CD8-positive, alpha-beta memory T cell (primary cell): Measurements from ENCODE around the gene AP5S1. TPM values are rescaled to one million over a fixed set of nuclear protein-coding genes. Genes with fewer than 3 reads are reported as not detected.
A peak's percentile ranks its signal among the peaks of the same experiment; 100 is the strongest.

Source experiments
- CTCF ChIA-PET: fragments of 350-600 bp; sonication (Branson Sonifier 250); formaldehyde crosslinking; loops from one replicate; lab custom pipeline; 2021; ENCODE audit warnings: antibody characterized with exemption; lab: Charles Lee
- POLR2A ChIA-PET: fragments of 350-600 bp; sonication (Branson Sonifier 250); formaldehyde crosslinking; loops from one replicate; lab custom pipeline; 2021; ENCODE audit warnings: antibody characterized with exemption; lab: Charles Lee
- DNase-seq, 5 donors: peaks; one replicate each; pipeline versions ENCODE4 v3.0.0 to v3.0.0-alpha.2; 2020 to 2022; ENCODE audit warnings: mixed read lengths in 1 of 5
- H3K27ac ChIP-seq: one replicate; pipeline ENCODE4 v1.7.0; 2013; ENCODE audit warnings: low read depth, mild to moderate bottlenecking, low read length, moderate library complexity
- H3K27me3 ChIP-seq: 2 replicates; pipeline ENCODE4 v1.7.0; 2013; ENCODE audit warnings: low read length, mild to moderate bottlenecking; ENCODE audit not compliant: insufficient read depth, poor library complexity, severe bottlenecking
- H3K36me3 ChIP-seq: 2 replicates; pipeline ENCODE4 v1.7.0; 2013; ENCODE audit warnings: mild to moderate bottlenecking, low read length, moderate library complexity; ENCODE audit not compliant: insufficient read depth
- H3K4me1 ChIP-seq: 2 replicates; pipeline ENCODE4 v1.7.0; 2013; ENCODE audit warnings: mild to moderate bottlenecking, low read length, moderate library complexity; ENCODE audit not compliant: insufficient read depth
- H3K4me3 ChIP-seq: 2 replicates; pipeline ENCODE4 v1.7.0; 2013; ENCODE audit warnings: mild to moderate bottlenecking, low read length
- H3K9me3 ChIP-seq: 2 replicates; pipeline ENCODE4 v1.7.0; 2013; ENCODE audit warnings: mild to moderate bottlenecking, low read length
- H3K27ac Mint-ChIP-seq, 8 donors: one replicate each; pipeline ENCODE4 v1.8.0; 2020 to 2021; ENCODE audit warnings: mixed read lengths in 8 of 8, mild to moderate bottlenecking in 6 of 8, inconsistent platforms in 3 of 8, moderate library complexity in 3 of 8
- H3K27me3 Mint-ChIP-seq, 2 donors: one replicate each; pipeline ENCODE4 v1.8.0; 2020 to 2021; ENCODE audit warnings: mixed read lengths in 2 of 2, mild to moderate bottlenecking in 1 of 2, moderate library complexity in 1 of 2
- H3K36me3 Mint-ChIP-seq, 3 donors: one replicate each; pipeline ENCODE4 v1.8.0; 2020 to 2021; ENCODE audit warnings: mixed read lengths in 3 of 3, inconsistent platforms in 1 of 3, mild to moderate bottlenecking in 1 of 3
- H3K4me1 Mint-ChIP-seq, 3 donors: one replicate each; pipeline ENCODE4 v1.8.0; 2020 to 2021; ENCODE audit warnings: mixed read lengths in 3 of 3, inconsistent platforms in 1 of 3, mild to moderate bottlenecking in 1 of 3
- H3K4me3 Mint-ChIP-seq, 7 donors: one replicate each; pipeline ENCODE4 v1.8.0; 2020 to 2021; ENCODE audit warnings: mixed read lengths in 7 of 7, mild to moderate bottlenecking in 6 of 7, moderate library complexity in 4 of 7, inconsistent platforms in 2 of 7
- H3K9me3 Mint-ChIP-seq, 5 donors: one replicate each; pipeline ENCODE4 v1.8.0; 2020 to 2022; ENCODE audit warnings: mixed read lengths in 5 of 5, mild to moderate bottlenecking in 3 of 5, moderate library complexity in 2 of 5, inconsistent platforms in 1 of 5
- polyA plus RNA-seq: library from polyadenylated mRNA; unstranded; fragments of 300-500 nt; fragmentation: Illumina TruSeq; gene quantifications from one replicate; pipeline ENCODE4 v1.2.3, GENCODE V29; 2021
- total RNA-seq, 2 experiments: library from RNA; stranded (reverse); gene quantifications; one replicate each; pipeline ENCODE4 v1.2.3, GENCODE V29; 2021

The AP5S1 gene
- total and polyA plus RNA-seq, 3 experiments from 2014 or later: 14.0 to 18.4 (median 15.7) TPM

DNA sequence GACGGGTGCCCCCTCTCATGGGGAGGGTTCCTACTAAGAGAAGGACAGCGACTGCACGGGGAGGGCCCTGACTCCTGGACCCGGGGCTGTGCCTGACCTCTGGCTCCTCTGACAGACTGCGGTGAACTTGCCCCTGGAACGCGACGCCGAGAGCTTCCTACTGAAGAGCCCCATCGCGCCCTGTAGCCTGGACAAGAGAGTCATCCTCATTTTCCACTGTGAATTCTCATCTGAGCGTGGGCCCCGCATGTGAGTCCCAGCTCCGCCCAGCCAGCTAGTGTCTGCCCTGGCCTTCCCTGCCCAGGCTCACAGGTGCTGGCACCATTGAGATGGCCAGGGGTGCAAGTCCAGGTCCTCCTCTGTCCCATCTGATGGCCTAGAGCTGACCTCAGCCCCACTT is 17.1 kb upstream of the AP5S1 start:
- ChIA-PET POLR2A (no interaction called here), CTCF (interaction anchor here (0.6 to 3.2 kb wide), 2 partner anchors 16 to 17 kb away, joined by 3 to 18 read pairs; partner anchors contain the start of genes AP5S1 and CENPB)
- peaks cover 75 to 95% (median 77%) of the 10 kb centered on the region in 3 donors for H3K4me1 Mint-ChIP-seq
- no peaks in the 10 kb centered on the region for H3K9me3 ChIP-seq
- H3K36me3 ChIP-seq: peaks cover 70% of the 10 kb centered on the region
- peaks cover 32 to 87% (median 37%) of the 10 kb centered on the region in 3 donors for H3K36me3 Mint-ChIP-seq
- H3K27ac Mint-ChIP-seq: peak overlapping the region; percentile 43 to 98 (median 86)
- H3K4me3 Mint-ChIP-seq: peak overlapping the region in 1 of 7 donors; percentile 77
- peaks cover 74% of the 10 kb centered on the region for H3K4me1 ChIP-seq
- peak in 1 of 5 donors; percentile 33 for DNase-seq
- H3K4me3 ChIP-seq: no peak overlapping the region
- H3K9me3 Mint-ChIP-seq: no peaks in the 10 kb centered on the region
- H3K27ac ChIP-seq: no peak overlapping the region
- H3K27me3 Mint-ChIP-seq: no peaks in the 10 kb centered on the region
- no peaks in the 10 kb centered on the region for H3K27me3 ChIP-seq

DNA sequence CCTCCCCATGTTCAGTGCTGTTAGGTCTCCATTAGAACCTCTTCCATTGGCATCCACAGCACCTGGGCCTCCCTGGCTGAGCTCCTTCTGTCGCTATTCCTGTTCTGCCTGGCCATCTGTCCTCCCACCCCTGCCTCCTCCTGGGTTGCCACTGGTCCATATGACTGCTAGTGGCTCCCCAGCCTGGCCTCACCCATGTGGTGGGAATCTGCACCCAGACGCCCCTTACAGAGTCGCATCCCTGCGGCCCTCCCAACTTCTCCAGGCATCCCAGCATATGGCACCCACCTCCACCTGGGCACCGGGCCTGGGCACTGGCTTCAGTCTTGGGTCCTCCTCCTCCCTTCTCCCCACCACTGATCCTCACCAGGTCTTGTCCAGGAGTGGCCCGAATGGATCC is 16.5 kb upstream of the AP5S1 start:
- H3K36me3 Mint-ChIP-seq: peaks cover 30 to 82% (median 35%) of the 10 kb centered on the region in 3 donors
- POLR2A ChIA-PET: interaction anchor here (0.5 to 1.5 kb wide), 2 partner anchors 10 to 27 kb away, joined by 3 to 6 read pairs; no protein-coding TSS in a partner anchor
- H3K4me1 ChIP-seq: peaks cover 70% of the 10 kb centered on the region

DNA sequence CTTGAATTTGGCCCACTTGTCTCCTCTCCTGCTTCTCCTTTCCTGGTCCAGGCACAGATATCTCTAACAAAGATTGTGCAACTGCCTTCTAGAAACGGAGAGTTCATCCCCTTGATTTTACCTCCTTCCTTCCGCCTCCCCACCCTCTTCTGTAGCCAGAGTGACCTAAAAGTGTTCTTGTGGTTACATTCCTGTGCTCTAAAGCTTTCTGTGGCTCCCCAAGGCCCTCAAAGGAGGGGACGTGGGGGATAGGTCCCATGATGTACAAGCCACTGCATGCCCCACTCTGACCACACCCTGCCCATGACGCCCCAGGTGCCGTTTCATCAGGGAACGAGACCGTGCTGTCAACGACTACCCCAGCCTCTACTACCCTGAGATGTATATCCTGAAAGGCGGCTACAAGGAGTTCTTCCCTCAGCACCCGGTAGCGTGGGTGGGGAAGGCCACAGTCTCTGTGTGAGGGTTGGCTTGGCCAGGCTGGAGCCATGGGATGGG is 16.0 kb upstream of the AP5S1 start:
- Mint-ChIP-seq H3K36me3 (peaks cover 28 to 77% (median 32%) of the 10 kb centered on the region in 3 donors), H3K9me3 (no peaks in the 10 kb centered on the region), H3K4me1 (peaks cover 65 to 90% (median 70%) of the 10 kb centered on the region in 3 donors), H3K4me3 (no peak overlapping the region), H3K27ac (peak overlapping the region in 7 of 8 donors; percentile 43 to 98 (median 83)), H3K27me3 (no peaks in the 10 kb centered on the region)
- ChIA-PET POLR2A (interaction anchor here (0.5 to 1.5 kb wide), 3 partner anchors 9 to 27 kb away, joined by 3 to 6 read pairs (median 3); partner anchors contain the start of gene AP5S1), CTCF (interaction anchor here (3.2 kb wide), 1 partner anchor 16 kb away, joined by 18 read pairs; the partner anchor contains the start of gene AP5S1)
- Histone ChIP-seq H3K9me3 (no peaks in the 10 kb centered on the region), H3K27me3 (no peaks in the 10 kb centered on the region), H3K4me1 (peaks cover 65% of the 10 kb centered on the region), H3K4me3 (no peak overlapping the region), H3K36me3 (peaks cover 62% of the 10 kb centered on the region), H3K27ac (no peak overlapping the region)
- peak in 1 of 5 donors; percentile 35 for DNase-seq

More for the DNA sequence above, 16.5 kb upstream of the AP5S1 start:
- Histone ChIP-seq H3K27me3 (no peaks in the 10 kb centered on the region), H3K27ac (no peak overlapping the region), H3K4me3 (no peak overlapping the region), H3K9me3 (no peaks in the 10 kb centered on the region), H3K36me3 (peaks cover 64% of the 10 kb centered on the region)
- Mint-ChIP-seq H3K4me3 (peak overlapping the region in 3 of 7 donors; percentile 60 to 78 (median 77)), H3K9me3 (no peaks in the 10 kb centered on the region), H3K27me3 (no peaks in the 10 kb centered on the region), H3K27ac (peak overlapping the region; percentile 43 to 98 (median 86)), H3K4me1 (peaks cover 69 to 94% (median 75%) of the 10 kb centered on the region in 3 donors)
- DNase-seq: peak in 1 of 5 donors; percentile 23
- CTCF ChIA-PET: interaction anchor here (0.6 to 3.2 kb wide), 2 partner anchors 17 kb away, joined by 3 to 18 read pairs; partner anchors contain the start of genes AP5S1 and CENPB

GRCh38 chr20:3804781-3805180 is 15.6 kb upstream of the AP5S1 start:
- Mint-ChIP-seq H3K27me3 (no peaks in the 10 kb centered on the region), H3K36me3 (peaks cover 28 to 72% (median 29%) of the 10 kb centered on the region in 3 donors), H3K4me3 (no peak overlapping the region), H3K9me3 (no peaks in the 10 kb centered on the region), H3K4me1 (peaks cover 60 to 85% (median 65%) of the 10 kb centered on the region in 3 donors), H3K27ac (peak overlapping the region in 5 of 8 donors; percentile 27 to 95 (median 66))
- Histone ChIP-seq H3K27ac (no peak overlapping the region), H3K36me3 (peaks cover 62% of the 10 kb centered on the region), H3K4me3 (no peak overlapping the region), H3K9me3 (no peaks in the 10 kb centered on the region), H3K4me1 (peaks cover 63% of the 10 kb centered on the region), H3K27me3 (no peaks in the 10 kb centered on the region)
- CTCF ChIA-PET: interaction anchor here (3.2 kb wide), 1 partner anchor 16 kb away, joined by 18 read pairs; the partner anchor contains the start of gene AP5S1
- POLR2A ChIA-PET: interaction anchor here (1.0 to 1.5 kb wide), 3 partner anchors 9 to 20 kb away, joined by 3 to 6 read pairs (median 3); partner anchors contain the start of gene AP5S1
- peak in 1 of 5 donors; percentile 23 for DNase-seq

DNA sequence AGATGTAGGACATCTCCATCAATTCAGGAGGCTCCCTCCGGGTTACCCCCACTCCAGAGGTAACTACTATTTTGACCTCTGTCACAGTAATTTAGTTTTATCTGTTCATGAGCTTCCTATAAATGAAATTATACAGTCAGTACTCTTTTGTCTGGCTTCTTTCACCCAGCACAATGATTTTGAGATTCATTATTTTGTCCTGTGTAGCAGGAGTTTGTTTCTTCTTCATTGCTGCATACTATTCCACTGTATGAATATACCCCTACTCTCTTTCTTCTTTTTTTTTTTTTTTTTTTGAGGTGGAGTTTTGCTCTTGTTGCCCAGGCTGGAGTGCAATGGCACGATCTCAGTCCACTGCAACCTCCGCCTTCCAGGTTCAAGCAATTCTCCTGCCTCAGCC is 11.8 kb upstream of the AP5S1 start:
- Mint-ChIP-seq H3K36me3 (peaks cover 18 to 39% (median 20%) of the 10 kb centered on the region in 3 donors), H3K27me3 (no peaks in the 10 kb centered on the region), H3K9me3 (no peaks in the 10 kb centered on the region), H3K4me3 (no peak overlapping the region), H3K4me1 (peaks cover 69 to 85% (median 75%) of the 10 kb centered on the region in 3 donors), H3K27ac (peak overlapping the region in 7 of 8 donors; percentile 19 to 97 (median 34))
- H3K4me3 ChIP-seq: no peak overlapping the region
- ChIA-PET CTCF (interaction anchor here (0.7 kb wide), 1 partner anchor 34 kb away, joined by 3 read pairs; no protein-coding TSS in a partner anchor), POLR2A (interaction anchor here (0.5 to 1.1 kb wide), 3 partner anchors 12 to 50 kb away, joined by 3 to 8 read pairs (median 5); partner anchors contain the start of genes ADISSP and AP5S1)
- H3K27ac ChIP-seq: no peak overlapping the region
- H3K36me3 ChIP-seq: peaks cover 25% of the 10 kb centered on the region
- DNase-seq: no peak
- peaks cover 64% of the 10 kb centered on the region for H3K4me1 ChIP-seq
- H3K27me3 ChIP-seq: no peaks in the 10 kb centered on the region
- no peaks in the 10 kb centered on the region for H3K9me3 ChIP-seq

DNA sequence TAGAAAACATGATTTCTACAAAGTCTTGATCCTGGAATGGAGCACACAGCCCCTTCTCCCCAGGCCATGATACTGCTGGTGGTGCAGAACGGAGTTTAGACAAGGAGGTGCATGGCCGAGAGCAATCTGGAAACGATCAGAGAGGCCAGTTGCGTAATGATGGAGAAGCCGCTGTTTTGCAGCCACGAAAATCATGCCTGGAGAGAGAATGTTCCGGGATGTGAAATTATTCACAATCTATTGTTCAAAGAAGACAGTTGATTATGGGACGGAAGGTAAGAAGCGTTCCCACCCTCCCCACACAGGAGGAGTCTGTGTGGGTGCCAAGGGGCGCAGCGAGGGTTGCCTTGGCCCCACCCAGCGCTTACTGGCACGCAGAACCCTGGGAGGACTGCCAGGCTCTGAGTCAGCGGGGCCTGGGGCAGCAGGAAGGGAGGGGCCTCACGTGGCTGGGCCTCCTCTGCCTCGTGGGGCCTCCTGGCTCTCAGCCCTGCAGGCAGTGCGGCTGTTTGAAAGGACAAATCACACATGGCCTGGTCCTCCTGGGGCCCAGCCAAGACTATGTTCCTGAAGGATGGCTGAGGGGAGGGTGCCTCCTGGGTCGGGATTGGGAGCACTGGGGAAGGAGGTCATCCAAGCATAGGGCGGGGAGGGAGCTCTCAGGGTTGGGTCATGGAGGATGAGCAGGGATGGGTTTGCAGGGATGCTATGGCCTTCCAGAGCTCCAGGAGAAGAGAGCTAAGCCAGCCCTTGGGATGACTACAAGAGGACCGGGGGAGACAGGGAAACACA is 8.7 kb upstream of the AP5S1 start:
- Histone ChIP-seq H3K27me3 (no peaks in the 10 kb centered on the region), H3K4me1 (peaks cover 80% of the 10 kb centered on the region), H3K27ac (peak overlapping the region; percentile 66), H3K4me3 (peak overlapping the region; percentile 52), H3K36me3 (no peaks in the 10 kb centered on the region), H3K9me3 (no peaks in the 10 kb centered on the region)
- ChIA-PET CTCF (interaction anchor here (0.8 to 18.5 kb wide), 6 partner anchors 8 to 274 kb away, joined by 3 to 262 read pairs (median 18); partner anchors contain the start of genes ADISSP, AP5S1, CDC25B and CENPB), POLR2A (interaction anchor here (0.6 to 3.2 kb wide), 9 partner anchors 9 to 75 kb away, joined by 3 to 21 read pairs (median 5); partner anchors contain the start of genes ADISSP, AP5S1 and CDC25B)
- Mint-ChIP-seq H3K4me1 (peaks cover 73 to 85% (median 80%) of the 10 kb centered on the region in 3 donors), H3K27me3 (no peaks in the 10 kb centered on the region), H3K27ac (peak overlapping the region; percentile 97 to 100 (median 100)), H3K9me3 (no peaks in the 10 kb centered on the region), H3K36me3 (peaks cover 0 to 10% (median 0%) of the 10 kb centered on the region in 3 donors), H3K4me3 (peak overlapping the region; percentile 88 to 94 (median 93))
- peak; percentile 86 to 97 (median 92) for DNase-seq

GRCh38 chr20:3812259-3812681 is 8.1 kb upstream of the AP5S1 start:
- no peak for DNase-seq
- H3K36me3 Mint-ChIP-seq: peaks cover 0 to 4% (median 0%) of the 10 kb centered on the region in 3 donors
- Histone ChIP-seq H3K9me3 (no peaks in the 10 kb centered on the region), H3K4me3 (peak overlapping the region; percentile 52), H3K27me3 (no peaks in the 10 kb centered on the region), H3K4me1 (peaks cover 77% of the 10 kb centered on the region), H3K36me3 (no peaks in the 10 kb centered on the region), H3K27ac (peak overlapping the region; percentile 66)
- no peaks in the 10 kb centered on the region for H3K9me3 Mint-ChIP-seq
- ChIA-PET CTCF (interaction anchor here (2.3 to 18.5 kb wide), 5 partner anchors 7 to 44 kb away, joined by 10 to 262 read pairs (median 25); partner anchors contain the start of genes ADISSP, AP5S1, CDC25B and CENPB), POLR2A (interaction anchor here (1.0 to 3.2 kb wide), 4 partner anchors 8 to 44 kb away, joined by 6 to 20 read pairs (median 8); partner anchors contain the start of genes ADISSP, AP5S1 and CDC25B)
- no peaks in the 10 kb centered on the region for H3K27me3 Mint-ChIP-seq
- H3K4me1 Mint-ChIP-seq: peaks cover 71 to 82% (median 79%) of the 10 kb centered on the region in 3 donors
- peak overlapping the region; percentile 88 to 94 (median 93) for H3K4me3 Mint-ChIP-seq
- H3K27ac Mint-ChIP-seq: peak overlapping the region; percentile 97 to 100 (median 100)
